OCI-LY1 (cell line): ENCODE measurements around the gene ABCC11.

ENCODE experiments used
- CTCF ChIP-seq: fragments of 200-600 bp; sonication (generic), shearing (Covaris generic); IDR thresholded peaks from 2 replicates; pipeline ENCODE4 v1.5.1; 2017; ENCODE audit warnings: mild to moderate bottlenecking, antibody characterized with exemption, low read length, moderate library complexity, mixed read lengths
- EZH2 ChIP-seq: fragments of 200-600 bp; sonication (generic), shearing (Covaris generic); IDR thresholded peaks from 2 replicates; pipeline ENCODE4 v1.8.0; 2017; ENCODE audit warnings: borderline replicate concordance, mixed run types, mild to moderate bottlenecking, antibody characterized with exemption, low read length, moderate library complexity, mixed read lengths

DNA sequence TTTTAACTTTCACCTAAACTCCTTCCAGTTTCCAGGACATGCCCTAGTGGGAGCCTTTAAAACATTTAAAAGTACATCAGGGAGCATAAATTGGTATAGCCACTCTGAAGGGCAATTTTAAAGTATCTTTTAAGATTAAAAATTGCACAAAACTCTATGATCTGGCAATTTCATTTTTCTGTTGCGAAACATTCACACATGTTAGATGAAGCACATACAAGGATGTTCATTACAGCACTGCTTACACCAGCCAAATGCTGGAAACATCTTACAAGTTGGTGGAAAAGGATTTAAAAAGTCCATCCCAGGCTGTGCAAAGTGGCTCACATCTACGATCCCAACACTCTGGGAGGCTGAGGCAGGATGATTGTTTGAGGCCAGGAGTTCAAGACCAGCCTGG, 29.6 kb downstream of the ABCC11 start:
- TF ChIP-seq EZH2 (no peak), CTCF (no peak)
